ENCODE measurements around the gene SLC25A44.

Gene SLC25A44

DNA sequence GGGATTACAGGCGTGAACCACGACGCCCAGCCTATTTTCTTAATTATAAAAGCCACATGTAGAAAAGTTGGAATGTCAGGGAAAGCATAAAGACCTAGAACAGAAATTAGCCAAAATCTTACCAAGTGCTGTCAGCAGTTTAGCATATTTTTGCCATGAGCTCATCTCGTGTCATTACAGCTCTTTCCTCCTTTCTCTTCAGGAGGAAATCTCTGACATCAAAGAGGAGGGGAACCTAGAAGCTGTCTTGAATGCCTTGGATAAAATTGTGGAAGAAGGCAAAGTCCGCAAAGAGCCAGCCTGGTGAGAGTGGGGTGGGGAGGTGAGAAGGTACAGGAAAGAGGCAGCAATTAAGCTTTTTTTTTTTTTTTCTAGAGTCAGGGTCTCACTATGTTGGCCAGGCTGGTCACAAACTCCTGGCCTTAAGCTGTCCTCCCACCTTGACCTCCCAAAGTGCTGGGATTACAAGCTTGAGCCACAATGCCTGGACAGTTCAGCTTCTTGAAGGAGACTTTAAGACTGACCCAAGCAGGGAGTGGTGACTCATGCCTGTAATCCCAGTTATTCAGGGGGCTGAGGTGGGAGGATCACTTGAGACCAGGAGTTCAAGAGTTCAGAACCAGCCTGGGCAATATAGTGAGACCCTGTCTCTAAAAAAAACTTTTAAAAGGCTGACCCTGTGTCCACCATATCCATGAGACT lies 39.7 kb downstream of the SLC25A44 start:
- FAIRE-seq: no peak
- peak; percentile 56 for DNase-seq (ENCODE audit: insufficient read length, low spot score)

DNA sequence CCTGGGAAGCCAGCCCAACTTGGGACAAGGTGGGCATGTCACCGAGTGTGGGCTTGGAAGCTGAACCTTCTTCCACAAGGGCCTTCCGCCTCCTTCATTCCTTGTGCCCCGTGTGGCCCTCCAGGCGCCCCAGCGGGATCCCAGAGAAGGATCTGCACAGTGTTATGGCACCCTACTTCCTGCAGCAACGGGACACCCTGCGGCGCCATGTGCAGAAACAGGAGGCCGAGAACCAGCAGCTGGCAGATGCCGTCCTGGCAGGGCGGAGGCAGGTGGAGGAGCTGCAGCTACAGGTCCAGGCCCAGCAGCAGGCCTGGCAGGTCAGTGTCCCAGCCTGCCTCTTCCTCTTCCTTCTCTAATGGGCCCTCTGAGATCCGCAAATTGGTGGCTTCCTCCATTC lies 42.3 kb downstream of the SLC25A44 start:
- DNase-seq (ENCODE audit: insufficient read length, low spot score) (no peak), FAIRE-seq (no peak)

GRCh38 chr1:156238248-156238647 lies 44.3 kb downstream of the SLC25A44 start:
- DNase-seq (ENCODE audit: insufficient read length, low spot score): no peak
- FAIRE-seq: no peak

GRCh38 chr1:156241311-156241811 lies 47.5 kb downstream of the SLC25A44 start:
- DNase-seq (ENCODE audit: insufficient read length, low spot score) (peak; percentile 43), FAIRE-seq (peak; percentile 20)

DNA sequence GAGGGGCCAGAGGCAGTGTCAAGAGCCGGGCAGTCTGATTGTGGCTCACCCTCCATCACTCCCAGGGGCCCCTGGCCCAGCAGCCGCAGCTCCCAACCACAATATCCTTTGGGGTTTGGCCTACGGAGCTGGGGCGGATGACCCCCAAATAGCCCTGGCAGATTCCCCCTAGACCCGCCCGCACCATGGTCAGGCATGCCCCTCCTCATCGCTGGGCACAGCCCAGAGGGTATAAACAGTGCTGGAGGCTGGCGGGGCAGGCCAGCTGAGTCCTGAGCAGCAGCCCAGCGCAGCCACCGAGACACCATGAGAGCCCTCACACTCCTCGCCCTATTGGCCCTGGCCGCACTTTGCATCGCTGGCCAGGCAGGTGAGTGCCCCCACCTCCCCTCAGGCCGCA lies 48.0 kb downstream of the SLC25A44 start, which contains the start of gene BGLAP:
Gene BGLAP, plus strand, starts transcription at position 259 of the 400 bp plus-strand sequence. Its CDS starts 48 bp downstream, at position 307.
- DNase-seq (ENCODE audit: insufficient read length, low spot score): no peak
- FAIRE-seq: no peak

DNA sequence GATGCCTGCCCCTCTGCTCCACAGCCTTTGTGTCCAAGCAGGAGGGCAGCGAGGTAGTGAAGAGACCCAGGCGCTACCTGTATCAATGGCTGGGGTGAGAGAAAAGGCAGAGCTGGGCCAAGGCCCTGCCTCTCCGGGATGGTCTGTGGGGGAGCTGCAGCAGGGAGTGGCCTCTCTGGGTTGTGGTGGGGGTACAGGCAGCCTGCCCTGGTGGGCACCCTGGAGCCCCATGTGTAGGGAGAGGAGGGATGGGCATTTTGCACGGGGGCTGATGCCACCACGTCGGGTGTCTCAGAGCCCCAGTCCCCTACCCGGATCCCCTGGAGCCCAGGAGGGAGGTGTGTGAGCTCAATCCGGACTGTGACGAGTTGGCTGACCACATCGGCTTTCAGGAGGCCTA lies 48.8 kb downstream of the SLC25A44 start:
- FAIRE-seq (no peak), DNase-seq (ENCODE audit: insufficient read length, low spot score) (no peak)

GRCh38 chr1:156244126-156244525 lies 50.2 kb downstream of the SLC25A44 start:
- no peak for FAIRE-seq
- DNase-seq (ENCODE audit: insufficient read length, low spot score): no peak

DNA sequence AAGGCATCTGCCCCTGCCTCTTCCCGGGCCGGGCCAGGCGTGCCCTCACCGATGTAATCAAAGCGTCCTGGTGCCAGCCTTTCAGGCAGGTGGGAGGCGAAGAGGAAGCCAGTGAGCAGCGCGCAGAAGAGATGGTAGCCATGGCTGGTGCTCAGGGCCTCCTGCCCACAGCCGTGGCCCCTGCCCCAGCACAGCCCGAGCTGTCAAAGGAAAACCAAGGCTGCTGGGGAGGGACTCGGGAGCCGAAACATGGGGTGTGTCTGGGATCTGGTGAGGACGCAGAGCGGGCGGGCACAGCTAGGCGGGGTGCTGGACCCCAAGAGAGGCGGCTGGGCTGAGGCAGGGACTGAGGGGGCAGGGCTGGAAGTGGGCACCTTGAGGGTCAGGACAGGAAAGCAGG lies 50.8 kb downstream of the SLC25A44 start:
- no peak for FAIRE-seq

GRCh38 chr1:156245451-156246232 lies 51.7 kb downstream of the SLC25A44 start:
- no peak for DNase-seq (ENCODE audit: insufficient read length, low spot score)
- no peak for FAIRE-seq

More for the DNA sequence above, 50.8 kb downstream of the SLC25A44 start:
- no peak for DNase-seq (ENCODE audit: insufficient read length, low spot score)

GRCh38 chr1:156246241-156246780 lies 52.4 kb downstream of the SLC25A44 start:
- FAIRE-seq (no peak), DNase-seq (ENCODE audit: insufficient read length, low spot score) (no peak)

DNA sequence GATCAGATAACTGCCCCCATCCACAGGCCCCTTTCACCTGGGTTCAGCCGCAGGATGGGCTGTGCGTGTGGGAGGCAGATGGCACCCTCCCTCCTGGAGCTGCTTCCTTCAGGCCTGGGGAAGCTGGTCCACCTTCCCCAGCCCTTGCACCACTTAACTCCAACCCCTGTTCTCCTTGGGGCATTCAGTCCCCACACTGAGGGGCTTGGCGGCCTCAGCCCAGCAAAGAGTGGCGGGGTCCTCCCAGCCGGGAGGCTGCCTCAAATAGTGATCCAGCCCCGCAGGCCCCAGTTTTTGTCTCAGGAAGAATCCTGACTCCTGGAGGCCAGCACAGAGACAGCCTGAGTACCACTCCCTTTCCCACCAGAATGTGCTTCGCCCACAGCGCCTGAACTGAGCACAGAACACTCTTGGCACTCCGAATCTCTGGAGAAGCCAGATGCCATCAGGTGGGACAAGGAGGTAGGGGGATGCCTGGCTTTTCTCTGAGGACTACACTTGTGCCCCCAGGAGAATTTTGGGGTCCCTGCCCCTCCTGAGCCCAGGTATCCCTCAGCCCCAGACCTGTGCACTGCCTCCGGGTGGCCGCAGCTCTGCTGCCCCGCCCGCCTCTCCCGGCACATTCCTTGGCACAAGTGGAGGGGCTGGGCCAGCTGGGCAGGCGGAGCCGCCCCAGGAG lies 53.0 kb downstream of the SLC25A44 start:
- DNase-seq (ENCODE audit: insufficient read length, low spot score) (no peak), FAIRE-seq (no peak)

DNA sequence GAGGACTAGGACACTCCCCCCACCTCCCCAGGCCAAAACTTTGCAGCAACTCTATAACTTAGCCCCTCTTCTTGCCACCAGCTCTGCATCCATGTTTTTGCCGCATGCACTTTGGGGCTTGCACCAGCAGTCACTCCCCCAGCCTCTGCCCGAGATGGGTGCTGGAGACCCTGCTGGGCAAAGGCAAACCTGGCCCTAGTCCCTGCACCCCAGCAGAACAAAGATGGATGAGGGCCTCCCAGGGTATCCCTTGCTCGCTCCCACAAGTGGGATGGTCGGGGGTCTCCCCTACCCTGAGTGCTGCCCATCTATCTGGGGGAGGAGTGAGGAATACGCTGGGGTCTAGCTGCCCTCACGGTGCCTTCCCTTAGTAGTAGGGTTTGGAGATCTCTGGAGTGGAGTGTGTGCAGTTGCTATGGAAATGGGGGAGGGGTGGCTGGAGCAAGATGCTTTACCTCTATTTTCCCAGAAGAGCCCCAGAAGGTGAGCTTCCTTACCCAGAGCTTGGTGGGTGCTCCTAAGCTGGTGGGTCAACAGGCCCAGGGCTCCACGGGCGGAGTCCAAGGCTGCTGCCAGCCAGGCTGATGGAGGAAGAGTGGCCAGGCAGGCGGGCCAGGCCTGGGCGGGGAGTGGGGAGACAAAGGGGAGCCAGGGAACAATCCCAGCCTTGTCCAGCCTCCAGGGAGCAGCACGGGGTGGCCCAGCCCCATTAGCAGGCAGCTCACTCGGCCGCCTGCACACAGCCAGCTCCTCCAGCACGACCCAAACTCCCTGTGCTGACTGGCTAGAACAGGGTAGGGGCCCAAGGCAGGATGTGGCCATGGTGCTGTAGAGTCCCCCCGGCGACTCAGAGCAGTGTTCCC lies 53.8 kb downstream of the SLC25A44 start, which contains the start of gene PAQR6:
Gene PAQR6, minus strand, starts transcription at position 597 of the 863 bp plus-strand sequence. CDS start 1,325 bp downstream, outside the sequence.
- FAIRE-seq: no peak
- DNase-seq (ENCODE audit: insufficient read length, low spot score): no peak

DNA sequence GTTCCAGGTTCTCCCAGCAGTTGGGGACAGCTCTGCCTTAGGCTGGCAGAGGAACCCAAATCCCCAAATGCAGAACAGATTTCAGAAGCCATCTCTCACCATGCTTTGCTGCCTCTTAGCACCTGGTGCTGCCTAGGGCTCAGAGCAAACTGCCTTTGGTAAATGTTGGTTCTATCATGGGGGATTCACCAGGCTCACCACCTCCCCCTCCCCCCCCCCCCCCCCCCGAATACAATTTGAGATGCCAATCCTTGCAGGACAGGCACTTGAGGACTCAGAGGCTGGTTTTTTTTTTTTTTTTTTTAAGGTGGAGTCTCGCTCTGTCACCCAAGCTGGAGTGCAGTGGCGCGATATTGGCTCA lies 54.4 kb downstream of the SLC25A44 start:
- FAIRE-seq (no peak), DNase-seq (ENCODE audit: insufficient read length, low spot score) (no peak)

DNA sequence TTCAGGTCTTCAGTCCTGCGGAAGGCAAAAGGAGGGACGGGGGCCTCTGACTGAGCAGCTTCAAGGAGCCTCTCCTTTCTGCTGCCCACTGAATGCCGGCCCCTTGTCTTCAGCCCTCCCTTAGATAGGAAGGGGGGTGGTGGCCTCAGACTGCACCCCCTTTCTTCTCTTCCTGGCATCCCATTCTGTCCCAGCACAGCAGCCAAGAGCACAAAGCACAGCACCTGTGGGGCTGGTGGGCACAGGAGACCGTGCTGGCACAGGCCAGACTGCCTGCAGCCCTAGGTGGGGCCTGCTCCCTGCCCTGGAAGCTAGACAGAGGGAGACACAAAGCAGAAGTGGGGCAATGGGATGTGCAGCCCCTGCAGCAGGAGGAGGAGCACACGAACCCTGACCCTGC lies 55.7 kb downstream of the SLC25A44 start:
- DNase-seq (ENCODE audit: insufficient read length, low spot score): no peak
- FAIRE-seq: no peak

DNA sequence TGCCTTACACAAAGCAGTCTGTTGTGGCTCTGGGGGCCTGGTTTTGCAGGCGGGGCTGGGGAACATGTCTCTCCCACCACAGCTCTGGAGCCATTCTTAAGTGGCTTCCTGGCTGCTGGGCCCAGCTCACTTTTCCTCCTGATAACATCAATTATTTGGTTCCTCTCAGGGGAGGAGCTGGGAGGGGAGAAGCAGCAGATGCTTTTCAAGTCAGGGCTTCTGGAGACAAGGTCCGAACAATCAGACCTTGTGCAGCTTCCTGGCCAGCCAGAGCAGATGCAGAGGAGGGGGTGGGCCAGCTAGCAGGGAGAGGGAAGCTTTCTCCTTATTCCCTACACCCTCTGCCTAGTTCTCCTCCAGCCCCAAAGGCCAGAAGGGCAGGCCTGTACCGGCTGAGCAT lies 57.6 kb downstream of the SLC25A44 start:
- FAIRE-seq: no peak
- DNase-seq (ENCODE audit: insufficient read length, low spot score): no peak

- DNase-seq (ENCODE audit: insufficient read length, low spot score): no peak
- FAIRE-seq: no peak
These were observed 59.7 kb downstream of the SLC25A44 start for GRCh38 chr1:156253634-156254033.

DNA sequence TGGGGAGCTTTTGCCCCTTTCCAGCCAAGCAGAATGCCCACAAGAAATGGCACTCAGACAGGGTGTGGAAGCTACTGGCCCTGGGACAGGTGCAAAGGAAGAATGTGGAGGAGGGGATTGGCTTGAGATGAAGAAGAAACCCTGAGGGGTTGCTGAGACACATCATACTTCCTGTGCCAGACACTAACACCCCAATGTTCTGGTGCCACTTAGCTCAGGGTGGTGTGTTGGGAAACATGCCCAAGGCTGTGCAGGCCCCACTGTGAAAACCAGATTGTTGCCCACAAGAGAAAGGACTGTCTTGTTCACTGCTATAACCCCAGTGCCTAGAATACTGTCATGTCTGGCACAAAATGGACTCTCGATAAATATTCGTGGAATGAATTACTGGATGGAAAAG lies 63.8 kb downstream of the SLC25A44 start:
- FAIRE-seq (no peak), DNase-seq (ENCODE audit: insufficient read length, low spot score) (no peak)

GRCh38 chr1:156258859-156259258 lies 65.0 kb downstream of the SLC25A44 start:
- no peak for FAIRE-seq
- DNase-seq (ENCODE audit: insufficient read length, low spot score): no peak

DNA sequence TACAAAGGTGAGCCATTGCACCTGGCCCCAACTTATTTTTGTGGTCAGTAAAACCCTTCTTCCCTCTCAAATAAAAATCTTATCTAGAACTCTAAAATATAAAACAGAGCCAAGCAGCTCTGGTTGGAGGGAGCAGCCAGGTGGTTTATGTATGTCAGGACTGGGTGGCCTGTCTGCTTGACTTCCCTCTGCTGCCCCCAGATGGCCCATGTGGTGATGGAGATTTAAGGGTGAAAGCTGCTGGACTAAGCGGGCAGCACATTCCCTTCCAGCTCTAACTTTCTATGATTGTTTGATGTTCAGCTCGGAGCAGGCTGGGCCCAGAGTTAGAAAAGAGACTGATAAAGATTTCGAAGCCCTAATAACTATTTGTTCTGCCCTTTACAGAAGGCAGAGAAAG lies 65.9 kb downstream of the SLC25A44 start:
- FAIRE-seq (no peak), DNase-seq (ENCODE audit: insufficient read length, low spot score) (no peak)

DNA sequence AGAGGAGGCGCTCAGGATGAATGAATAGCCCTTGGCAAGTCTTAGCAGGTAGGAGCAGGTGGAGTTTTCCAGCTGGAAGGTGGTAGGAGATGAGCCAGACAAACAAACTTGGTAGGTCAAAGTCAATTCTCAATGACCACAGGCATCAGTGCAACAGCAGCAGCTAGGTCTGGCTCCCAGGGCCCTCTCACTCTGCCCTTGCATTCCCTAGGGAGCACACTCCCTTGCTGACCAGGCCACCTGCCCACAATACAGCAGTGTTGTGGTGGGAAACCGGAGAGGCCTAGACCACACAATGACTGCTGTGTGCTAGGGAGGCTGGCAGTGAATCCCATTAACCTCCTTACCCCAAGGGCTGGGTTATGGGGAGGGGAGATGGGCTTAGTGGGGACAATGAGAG lies 67.0 kb downstream of the SLC25A44 start:
- FAIRE-seq (no peak), DNase-seq (ENCODE audit: insufficient read length, low spot score) (no peak)
